Neural cell (in vitro differentiated cells): ENCODE data around the gene TET1. TPM values are rescaled to one million over a fixed set of nuclear protein-coding genes. Genes with fewer than 3 reads are reported as not detected.

ENCODE experiments used
- H2AFZ ChIP-seq: fragments of 200-600, 300-800 bp; sonication (generic), shearing (Covaris generic); 2 replicates; pipeline ENCODE4 v1.6.0; 2014; ENCODE audit warnings: low read depth, mild to moderate bottlenecking, antibody characterized with exemption, low read length, moderate library complexity
- H3F3A ChIP-seq: fragments of 200-600 bp; shearing (Covaris generic); 2 replicates; pipeline ENCODE4 v1.6.1; 2016; ENCODE audit warnings: mild to moderate bottlenecking, moderate library complexity, mixed read lengths, antibody characterized with exemption, low read length; ENCODE audit not compliant: insufficient read depth, poor library complexity, severe bottlenecking
- H3K27ac ChIP-seq: fragments of 200-600, 300-800 bp; sonication (generic), shearing (Covaris generic); 2 replicates; pipeline ENCODE4 v1.5.1; 2014; ENCODE audit warnings: mild to moderate bottlenecking, low read length, moderate library complexity
- H3K27me3 ChIP-seq: fragments of 300-800, 200-600 bp; sonication (generic), shearing (Covaris generic); 2 replicates; pipeline ENCODE4 v1.6.0; 2014; ENCODE audit warnings: mild to moderate bottlenecking, low read depth, low read length, moderate library complexity; ENCODE audit not compliant: insufficient read depth
- H3K36me3 ChIP-seq: fragments of 300-800, 200-600 bp; sonication (generic), shearing (Covaris generic); 2 replicates; pipeline ENCODE4 v1.5.1; 2014; ENCODE audit warnings: mild to moderate bottlenecking, antibody characterized with exemption, low read length, moderate library complexity; ENCODE audit not compliant: insufficient read depth
- H3K4me2 ChIP-seq: fragments of 300-800, 200-600 bp; sonication (generic), shearing (Covaris generic); 2 replicates; pipeline ENCODE4 v1.6.0; 2014; ENCODE audit warnings: mild to moderate bottlenecking, low read length
- H3K4me3 ChIP-seq: fragments of 300-800, 200-600 bp; sonication (generic), shearing (Covaris generic); 2 replicates; pipeline ENCODE4 v1.5.1; 2014; ENCODE audit warnings: mild to moderate bottlenecking, low read length, moderate library complexity
- H3K79me2 ChIP-seq: fragments of 200-600 bp; shearing (Covaris generic); replicated peaks from 2 replicates; pipeline ENCODE4 v1.6.0; 2014; ENCODE audit warnings: mild to moderate bottlenecking, low read length, moderate library complexity; ENCODE audit not compliant: insufficient read depth
- H3K9ac ChIP-seq: fragments of 300-800, 200-600 bp; sonication (generic), shearing (Covaris generic); 2 replicates; pipeline ENCODE4 v1.6.1; 2016; ENCODE audit warnings: mild to moderate bottlenecking, low read length, mixed read lengths
- H3K9me2 ChIP-seq: fragments of 200-600 bp; shearing (Covaris generic); 2 replicates; pipeline ENCODE4 v1.6.1; 2016; ENCODE audit warnings: mild to moderate bottlenecking, low read length, mixed read lengths; ENCODE audit not compliant: insufficient read depth
- H3K9me3 ChIP-seq: fragments of 200-600, 300-800 bp; sonication (generic), shearing (Covaris generic); 2 replicates; pipeline ENCODE4 v1.6.1; 2016; ENCODE audit warnings: mild to moderate bottlenecking, mixed run types, low read length, moderate library complexity, mixed read lengths
- H4K20me1 ChIP-seq: fragments of 200-600 bp; shearing (Covaris generic); 2 replicates; pipeline ENCODE4 v1.6.1; 2016; ENCODE audit warnings: mild to moderate bottlenecking, mixed run types; ENCODE audit not compliant: insufficient read depth
- CTCF ChIP-seq: fragments of 450-650 bp; IDR thresholded peaks from 2 replicates; pipeline ENCODE4 v1.5.1; 2014; ENCODE audit warnings: antibody characterized with exemption, mild to moderate bottlenecking, moderate library complexity; ENCODE audit not compliant: poor library complexity, severe bottlenecking
- EP300 ChIP-seq: fragments of 450-650 bp; conservative IDR thresholded peaks from 2 replicates; pipeline ENCODE4 v1.6.1; 2014; ENCODE audit warnings: antibody characterized with exemption, mild to moderate bottlenecking, moderate library complexity; ENCODE audit not compliant: poor library complexity, severe bottlenecking
- EZH2 ChIP-seq: fragments of 200-600, 300-800 bp; shearing (Covaris generic), sonication (generic); IDR thresholded peaks from 2 replicates; pipeline ENCODE4 v1.6.1; 2014; ENCODE audit warnings: antibody characterized with exemption, low read length, borderline replicate concordance, mild to moderate bottlenecking; ENCODE audit not compliant: insufficient read depth, poor library complexity, severe bottlenecking
- MXI1 ChIP-seq: fragments of 450-650 bp; conservative IDR thresholded peaks from 2 replicates; pipeline ENCODE4 v1.6.1; 2014; ENCODE audit warnings: antibody characterized with exemption, mild to moderate bottlenecking; ENCODE audit not compliant: poor library complexity, severe bottlenecking
- POLR2AphosphoS5 ChIP-seq: IDR thresholded peaks from 2 replicates; pipeline ENCODE4 v1.6.1; 2012
- RAD21 ChIP-seq: fragments of 450-650 bp; conservative IDR thresholded peaks from 2 replicates; pipeline ENCODE4 v1.6.1; 2014; ENCODE audit warnings: antibody characterized with exemption, mild to moderate bottlenecking, moderate library complexity
- SMC3 ChIP-seq: fragments of 450-650 bp; conservative IDR thresholded peaks from 2 replicates; pipeline ENCODE4 v1.6.1; 2014; ENCODE audit warnings: antibody characterized with exemption, mild to moderate bottlenecking, moderate library complexity; ENCODE audit not compliant: poor library complexity
- TAF1 ChIP-seq: IDR thresholded peaks from 2 replicates; pipeline ENCODE4 v1.6.1; 2012; ENCODE audit warnings: low read depth
- polyA plus RNA-seq: library from polyadenylated mRNA; depleted of rRNA; stranded (reverse); fragments of >200 nt; gene quantifications from 2 replicates; pipeline ENCODE4 v1.2.3, GENCODE V29; 2014
- TF ChIP-seq, protein P1 (sequence below): IDR thresholded peaks from 2 replicates; pipeline ENCODE4 v1.6.1; 2012; ENCODE audit warnings: borderline replicate concordance

TET1 gene
- polyA plus RNA-seq, 1 donor from 2014 or later = 3.6 TPM

- Histone ChIP-seq H3F3A (no peaks in the 10 kb centered on the region), H3K9me3 (no peaks in the 10 kb centered on the region), H3K36me3 (no peaks in the 10 kb centered on the region), H3K9me2 (no peaks in the 10 kb centered on the region), H3K79me2 (peaks cover 1% of the 10 kb centered on the region), H3K9ac (no peak overlapping the region), H2AFZ (no peak overlapping the region), H3K27ac (no peak overlapping the region), H3K27me3 (no peaks in the 10 kb centered on the region), H3K4me2 (no peak overlapping the region), H4K20me1 (no peaks in the 10 kb centered on the region), H3K4me3 (no peak overlapping the region)
- no peak for TF ChIP-seq TAF1
- TF ChIP-seq RAD21 = no peak
- no peak for TF ChIP-seq EZH2
- TF ChIP-seq SMC3 = no peak
- TF ChIP-seq MXI1 = no peak
These were observed 34.3 kb downstream of the TET1 start for GRCh38 chr10:68594405-68594804.

- H3F3A ChIP-seq = no peaks in the 10 kb centered on the region
- no peaks in the 10 kb centered on the region for H3K36me3 ChIP-seq
- H3K4me3 ChIP-seq = no peak overlapping the region
- no peak overlapping the region for H3K9ac ChIP-seq
- H3K27ac ChIP-seq = no peak overlapping the region
- no peaks in the 10 kb centered on the region for H4K20me1 ChIP-seq
- no peaks in the 10 kb centered on the region for H3K9me2 ChIP-seq
- no peak overlapping the region for H3K4me2 ChIP-seq
- H3K79me2 ChIP-seq = peaks cover 10% of the 10 kb centered on the region
- H3K27me3 ChIP-seq = no peaks in the 10 kb centered on the region
- no peak overlapping the region for H2AFZ ChIP-seq
- no peak for TF ChIP-seq MXI1
- no peak for TF ChIP-seq POLR2AphosphoS5
- no peak for TF ChIP-seq CTCF
- no peak for TF ChIP-seq EZH2
- TF ChIP-seq SMC3 = no peak
- no peak for TF ChIP-seq RAD21
- TF ChIP-seq, protein P1, sequence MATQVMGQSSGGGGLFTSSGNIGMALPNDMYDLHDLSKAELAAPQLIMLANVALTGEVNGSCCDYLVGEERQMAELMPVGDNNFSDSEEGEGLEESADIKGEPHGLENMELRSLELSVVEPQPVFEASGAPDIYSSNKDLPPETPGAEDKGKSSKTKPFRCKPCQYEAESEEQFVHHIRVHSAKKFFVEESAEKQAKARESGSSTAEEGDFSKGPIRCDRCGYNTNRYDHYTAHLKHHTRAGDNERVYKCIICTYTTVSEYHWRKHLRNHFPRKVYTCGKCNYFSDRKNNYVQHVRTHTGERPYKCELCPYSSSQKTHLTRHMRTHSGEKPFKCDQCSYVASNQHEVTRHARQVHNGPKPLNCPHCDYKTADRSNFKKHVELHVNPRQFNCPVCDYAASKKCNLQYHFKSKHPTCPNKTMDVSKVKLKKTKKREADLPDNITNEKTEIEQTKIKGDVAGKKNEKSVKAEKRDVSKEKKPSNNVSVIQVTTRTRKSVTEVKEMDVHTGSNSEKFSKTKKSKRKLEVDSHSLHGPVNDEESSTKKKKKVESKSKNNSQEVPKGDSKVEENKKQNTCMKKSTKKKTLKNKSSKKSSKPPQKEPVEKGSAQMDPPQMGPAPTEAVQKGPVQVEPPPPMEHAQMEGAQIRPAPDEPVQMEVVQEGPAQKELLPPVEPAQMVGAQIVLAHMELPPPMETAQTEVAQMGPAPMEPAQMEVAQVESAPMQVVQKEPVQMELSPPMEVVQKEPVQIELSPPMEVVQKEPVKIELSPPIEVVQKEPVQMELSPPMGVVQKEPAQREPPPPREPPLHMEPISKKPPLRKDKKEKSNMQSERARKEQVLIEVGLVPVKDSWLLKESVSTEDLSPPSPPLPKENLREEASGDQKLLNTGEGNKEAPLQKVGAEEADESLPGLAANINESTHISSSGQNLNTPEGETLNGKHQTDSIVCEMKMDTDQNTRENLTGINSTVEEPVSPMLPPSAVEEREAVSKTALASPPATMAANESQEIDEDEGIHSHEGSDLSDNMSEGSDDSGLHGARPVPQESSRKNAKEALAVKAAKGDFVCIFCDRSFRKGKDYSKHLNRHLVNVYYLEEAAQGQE = no peak
- TF ChIP-seq EP300 = no peak
- no peak for TF ChIP-seq TAF1
- H3K9me3 ChIP-seq = no peaks in the 10 kb centered on the region
These were observed 35.4 kb downstream of the TET1 start for GRCh38 chr10:68595513-68595912.
